T-cell (primary cell): ENCODE results near the gene WDR70. TPM values are rescaled to one million over a fixed set of nuclear protein-coding genes. Genes with fewer than 3 reads are reported as not detected.
"Not testable (repeated sequence)": the region's sequence is repeated elsewhere in the genome, so short reads cannot be mapped to it uniquely, and the experiment has no call there.

Experiments
- ATAC-seq, 4 experiments: fragments of 200-7000 bp in 3 of 4; fragments of 150-1000 bp in 1 of 4; cut with Tn5 transposase; replicated peaks in 1 of 4; 1 replicate in 3 of 4; 2 replicates in 1 of 4; pipeline ENCODE4 v1.10.0; 2021; ENCODE audit warnings: moderate library complexity in 3 of 4, mild to moderate bottlenecking in 2 of 4, moderate number of reproducible peaks in 1 of 4
- CTCF ChIA-PET, 2 donors: fragments of 300-600 bp; sonication (Branson Sonifier 250); formaldehyde crosslinking; loops; one replicate each; lab custom pipeline; 2022; ENCODE audit warnings: antibody characterized with exemption in 2 of 2; lab: Charles Lee
- POLR2A ChIA-PET, 2 donors: fragments of 300-600 bp; sonication (Branson Sonifier 250); formaldehyde crosslinking; loops; one replicate each; lab custom pipeline; 2022; ENCODE audit warnings: antibody characterized with exemption in 2 of 2; lab: Charles Lee
- DNase-seq, 35 experiments: peaks; one replicate each; pipeline versions ENCODE4 v3.0.0 to v3.0.0-alpha.2; 2013 to 2023
- H3K27ac ChIP-seq: one replicate; pipeline ENCODE4 v1.5.1; 2013; ENCODE audit warnings: low read length
- H3K27me3 ChIP-seq, 2 experiments: replicated peaks in 1 of 2; 1 replicate in 1 of 2; 2 replicates in 1 of 2; pipeline versions ENCODE4 v1.6.1 to v1.7.0; 2013; ENCODE audit warnings: low read length in 1 of 2, mixed read lengths in 1 of 2; ENCODE audit not compliant: control insufficient read depth in 2 of 2, insufficient read depth in 2 of 2; ENCODE audit errors: extremely low read depth in 1 of 2
- H3K36me3 ChIP-seq, 2 donors: 1 replicate in 1 of 2; 2 replicates in 1 of 2; pipeline versions ENCODE4 v1.6.1 to v1.7.0; 2013; ENCODE audit warnings: low read length in 1 of 2; ENCODE audit not compliant: control insufficient read depth in 2 of 2, insufficient read depth in 1 of 2; ENCODE audit errors: extremely low read depth in 1 of 2
- H3K4me1 ChIP-seq, 2 experiments: 1 replicate in 1 of 2; 2 replicates in 1 of 2; pipeline versions ENCODE4 v1.6.1 to v1.7.0; 2013; ENCODE audit warnings: low read length in 2 of 2, mixed read lengths in 1 of 2; ENCODE audit not compliant: insufficient read depth in 2 of 2, control insufficient read depth in 1 of 2; ENCODE audit errors: extremely low read depth in 1 of 2
- H3K4me3 ChIP-seq, 2 donors: 1 replicate in 1 of 2; 2 replicates in 1 of 2; pipeline versions ENCODE4 v1.5.1 to v1.7.0; 2013; ENCODE audit warnings: mild to moderate bottlenecking in 2 of 2, low read length in 1 of 2, moderate library complexity in 1 of 2; ENCODE audit not compliant: control insufficient read depth in 1 of 2; ENCODE audit errors: extremely low read depth in 1 of 2
- H3K9me3 ChIP-seq: 2 replicates; pipeline ENCODE4 v1.7.0; 2013
- H3K27ac Mint-ChIP-seq, 2 donors: one replicate each; pipeline ENCODE4 v1.8.0; 2020 to 2021; ENCODE audit warnings: mild to moderate bottlenecking in 2 of 2, mixed read lengths in 2 of 2
- H3K27me3 Mint-ChIP-seq, 2 donors: one replicate each; pipeline ENCODE4 v1.8.0; 2021 to 2022; ENCODE audit warnings: mixed read lengths in 2 of 2
- H3K36me3 Mint-ChIP-seq: one replicate; pipeline ENCODE4 v1.8.0; 2021; ENCODE audit warnings: mixed read lengths
- H3K4me1 Mint-ChIP-seq, 3 donors: one replicate each; pipeline ENCODE4 v1.8.0; 2020 to 2022; ENCODE audit warnings: mixed read lengths in 3 of 3, mild to moderate bottlenecking in 1 of 3
- H3K4me3 Mint-ChIP-seq, 3 donors: one replicate each; pipeline ENCODE4 v1.8.0; 2020 to 2022; ENCODE audit warnings: mild to moderate bottlenecking in 3 of 3, mixed read lengths in 3 of 3, moderate library complexity in 3 of 3
- H3K9me3 Mint-ChIP-seq, 3 donors: one replicate each; pipeline ENCODE4 v1.8.0; 2020 to 2022; ENCODE audit warnings: mixed read lengths in 3 of 3
- WGBS: methylation state at CpG from one replicate; pipeline ENCODE4 v1.1.5; 2013; ENCODE audit warnings: missing lambda C conversion rate; ENCODE audit not compliant: insufficient coverage; 5-methylcytosine and 5-hydroxymethylcytosine counted together
- total RNA-seq, 35 experiments: library from RNA in 6 of 35; stranded (reverse) in 6 of 35; fragments of 120-200 nt in 1 of 35; gene quantifications; one replicate each; pipeline versions ENCODE4 v1.2.1 to v1.2.4 and lab custom pipeline; 2013 to 2026

Gene WDR70
- total RNA-seq, 5 donors from 2014 or later (not counting 1 experiment from before 2014, with no cell fraction given) = 30.1 to 44.6 (median 37.5) TPM

- CTCF ChIA-PET = no interaction called here
- Histone ChIP-seq H3K36me3 (no peaks in the 10 kb centered on the region), H3K4me1 (no peaks in the 10 kb centered on the region), H3K27me3 (no peaks in the 10 kb centered on the region), H3K27ac (no peak overlapping the region), H3K9me3 (no peaks in the 10 kb centered on the region), H3K4me3 (no peak overlapping the region)
- POLR2A ChIA-PET = interaction anchor here in 1 of 2 donors (0.6 kb wide), 1 partner anchor 236 kb away, joined by 4 read pairs; the partner anchor contains the start of gene NUP155
- Mint-ChIP-seq H3K27me3 (no peaks in the 10 kb centered on the region), H3K36me3 (peaks cover 48% of the 10 kb centered on the region), H3K27ac (no peak overlapping the region), H3K4me1 (peaks cover 0 to 3% (median 1%) of the 10 kb centered on the region in 3 donors), H3K4me3 (no peak overlapping the region), H3K9me3 (peaks cover 0 to under 1% (median 0%) of the 10 kb centered on the region in 3 donors)
- DNase-seq (no peak), ATAC-seq (no peak)
- 92% methylated on average over 2 of the region's 2 CpGs for WGBS
Observed at GRCh38 chr5:37606632-37607248, 227.6 kb downstream of the WDR70 start.

- ATAC-seq (no peak), DNase-seq (no peak)
- Mint-ChIP-seq H3K36me3 (peaks cover 58% of the 10 kb centered on the region), H3K9me3 (peaks cover 0 to 1% (median 0%) of the 10 kb centered on the region in 3 donors), H3K27ac (no peak overlapping the region), H3K4me3 (no peak overlapping the region), H3K4me1 (no peaks in the 10 kb centered on the region), H3K27me3 (no peaks in the 10 kb centered on the region)
- WGBS = 100% methylated on average over 2 of the region's 4 CpGs
- ChIA-PET CTCF (no interaction called here), POLR2A (no interaction called here)
- Histone ChIP-seq H3K27me3 (no peaks in the 10 kb centered on the region), H3K4me3 (no peak overlapping the region), H3K36me3 (peaks cover 0 to 3% of the 10 kb centered on the region in 2 donors), H3K9me3 (no peaks in the 10 kb centered on the region), H3K27ac (no peak overlapping the region), H3K4me1 (no peaks in the 10 kb centered on the region)
Observed at GRCh38 chr5:37615184-37615583, 236.1 kb downstream of the WDR70 start.

GRCh38 chr5:37619353-37619752, 240.2 kb downstream of the WDR70 start:
- CTCF ChIA-PET = no interaction called here

GRCh38 chr5:37622354-37622753, 243.2 kb downstream of the WDR70 start:
- H3K27me3 Mint-ChIP-seq, H3K4me1 ChIP-seq, H3K9me3 ChIP-seq, H3K36me3 ChIP-seq, H3K27me3 ChIP-seq, ATAC-seq, CTCF ChIA-PET, H3K27ac Mint-ChIP-seq, H3K4me3 Mint-ChIP-seq, H3K27ac ChIP-seq, POLR2A ChIA-PET, DNase-seq, H3K4me3 ChIP-seq, H3K4me1 Mint-ChIP-seq: not testable (repeated sequence)
- Mint-ChIP-seq H3K9me3 (peaks cover 15 to 27% (median 18%) of the 10 kb centered on the region in 3 donors), H3K36me3 (peaks cover 63% of the 10 kb centered on the region)
- WGBS = no CpG with 5 or more reads among the region's 2 CpGs

More at GRCh38 chr5:37619353-37619752, 240.2 kb downstream of the WDR70 start:
- Histone ChIP-seq H3K27me3 (no peaks in the 10 kb centered on the region), H3K4me3 (no peak overlapping the region), H3K36me3 (peaks cover 0 to 3% of the 10 kb centered on the region in 2 donors), H3K27ac (no peak overlapping the region), H3K9me3 (peaks cover 2% of the 10 kb centered on the region), H3K4me1 (no peaks in the 10 kb centered on the region)
- H3K9me3 Mint-ChIP-seq = peaks cover 3 to 7% (median 5%) of the 10 kb centered on the region in 3 donors
- POLR2A ChIA-PET = interaction anchor here in 1 of 2 donors (0.6 kb wide), 1 partner anchor 61 kb away, joined by 3 read pairs; no protein-coding TSS in a partner anchor
- no peak overlapping the region for H3K27ac Mint-ChIP-seq
- H3K4me3 Mint-ChIP-seq = no peak overlapping the region
- H3K36me3 Mint-ChIP-seq = peaks cover 55% of the 10 kb centered on the region
- DNase-seq (no peak), ATAC-seq (no peak)
- no peaks in the 10 kb centered on the region for H3K4me1 Mint-ChIP-seq
- no peaks in the 10 kb centered on the region for H3K27me3 Mint-ChIP-seq

GRCh38 chr5:37626266-37626665, 247.1 kb downstream of the WDR70 start:
- CTCF ChIA-PET = no interaction called here
- no peaks in the 10 kb centered on the region for H3K4me1 ChIP-seq
- Mint-ChIP-seq H3K4me3 (no peak overlapping the region), H3K9me3 (peaks cover 27 to 49% (median 33%) of the 10 kb centered on the region in 3 donors), H3K36me3 (peaks cover 74% of the 10 kb centered on the region), H3K4me1 (no peaks in the 10 kb centered on the region), H3K27me3 (no peaks in the 10 kb centered on the region), H3K27ac (no peak overlapping the region)
- H3K9me3 ChIP-seq = peaks cover 6% of the 10 kb centered on the region
- ATAC-seq (no peak), DNase-seq (no peak)
- H3K27me3 ChIP-seq = no peaks in the 10 kb centered on the region
- H3K36me3 ChIP-seq = peaks cover 0 to 9% of the 10 kb centered on the region in 2 donors
- no peak overlapping the region for H3K27ac ChIP-seq
- no peak overlapping the region for H3K4me3 ChIP-seq
- no CpG with 5 or more reads among the region's 3 CpGs for WGBS
- POLR2A ChIA-PET = no interaction called here

GRCh38 chr5:37628876-37629275, 249.8 kb downstream of the WDR70 start:
- Mint-ChIP-seq H3K4me3 (no peak overlapping the region), H3K4me1 (no peaks in the 10 kb centered on the region)

More at GRCh38 chr5:37628876-37629275, 249.8 kb downstream of the WDR70 start:
- ATAC-seq (no peak), DNase-seq (no peak)
- peaks cover 6% of the 10 kb centered on the region for H3K9me3 ChIP-seq
- H3K27me3 Mint-ChIP-seq = no peaks in the 10 kb centered on the region
- H3K27ac ChIP-seq = no peak overlapping the region
- H3K36me3 ChIP-seq = peaks cover 0 to 9% of the 10 kb centered on the region in 2 donors
- CTCF ChIA-PET = no interaction called here
- no peaks in the 10 kb centered on the region for H3K4me1 ChIP-seq
- H3K27me3 ChIP-seq = no peaks in the 10 kb centered on the region
- H3K4me3 ChIP-seq = no peak overlapping the region
- peaks cover 77% of the 10 kb centered on the region for H3K36me3 Mint-ChIP-seq
- peaks cover 27 to 49% (median 33%) of the 10 kb centered on the region in 3 donors for H3K9me3 Mint-ChIP-seq
- no peak overlapping the region for H3K27ac Mint-ChIP-seq
- POLR2A ChIA-PET = no interaction called here
